ENCODE results near the gene PIGBOS1. TPM values are rescaled to one million over a fixed set of nuclear protein-coding genes. Genes with fewer than 3 reads are reported as not detected.

The PIGBOS1 gene
- total and polyA plus RNA-seq, 9 of the 15 experiments (the other 6 are each of a cell fraction or from before 2014, with no cell fraction given) = 25.2 to 76.2 (median 46.0) TPM

DNA sequence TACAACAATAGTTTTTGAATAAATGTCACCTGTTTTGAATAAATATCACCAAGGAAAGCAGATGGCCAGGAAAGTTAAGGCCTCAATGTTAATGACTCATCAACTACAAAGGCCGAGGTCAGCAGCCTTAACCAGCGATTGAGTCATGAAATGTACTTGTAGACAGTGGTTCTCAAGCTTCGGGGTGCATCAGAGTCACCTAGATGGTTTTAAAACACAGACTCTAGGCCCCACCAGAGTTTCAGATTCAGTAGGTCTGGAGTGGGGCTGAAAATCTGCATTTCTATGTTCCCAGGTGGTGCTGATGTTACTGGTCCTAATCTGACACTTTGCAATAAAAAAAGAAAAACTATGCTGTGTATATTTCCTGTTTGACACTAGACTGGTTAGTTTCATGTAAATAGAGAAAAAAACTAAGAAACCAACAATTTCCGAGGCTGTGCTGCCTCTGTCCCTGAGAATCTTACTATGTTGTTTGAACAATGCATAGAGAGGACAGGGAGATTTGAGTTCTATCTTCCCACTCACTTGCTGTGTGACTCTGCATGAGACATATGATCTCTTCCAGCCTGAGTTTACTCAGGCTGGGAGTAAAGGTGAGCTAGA is 39.1 kb downstream of the PIGBOS1 start (continued):
- TF ChIP-seq TRIM24 (IDR thresholded peaks at IDR 0.05) (peak; percentile 77 to 84), ZC3H4 (CRISPR knock-in tag; IDR thresholded peaks at IDR 0.05; ENCODE audit: borderline replicate concordance) (no peak), MCM7 (IDR thresholded peaks at IDR 0.05) (no peak), HIVEP1 (CRISPR knock-in tag; IDR thresholded peaks at IDR 0.05) (no peak), NR2C1 (IDR thresholded peaks at IDR 0.05) (peak; percentile 46; the same call in 1 of the 2 replicates), NR2C1 (tag; IDR thresholded peaks at IDR 0.05) (peak; percentile 59; the same call in 1 of the 2 replicates), EP400 (IDR thresholded peaks at IDR 0.05) (peak; percentile 49), SMARCA5 (IDR thresholded peaks at IDR 0.05) (no peak), NR3C1 (CRISPR knock-in tag; IDR thresholded peaks at IDR 0.05) (no peak), MTA2 (IDR thresholded peaks at IDR 0.05; ENCODE audit: low read depth) (peak; percentile 72), POU5F1 (IDR thresholded peaks at IDR 0.05; ENCODE audit: borderline replicate concordance, low read depth, low read length, partially characterized antibody) (no peak), ATF3 (IDR thresholded peaks at IDR 0.05) (peak; percentile 99), ATF3 (CRISPR knock-in tag; conservative IDR thresholded peaks at IDR 0.05) (peak; percentile 84; the same call in 1 of the 2 replicates), ASH1L (IDR thresholded peaks at IDR 0.05; ENCODE audit: borderline replicate concordance, low read depth, partially characterized antibody) (no peak), ZNF79 (CRISPR knock-in tag; IDR thresholded peaks at IDR 0.05; ENCODE audit: low read depth) (no peak), ARID3B (CRISPR knock-in tag; IDR thresholded peaks at IDR 0.05; ENCODE audit: borderline replicate concordance) (no peak), ZNF212 (CRISPR knock-in tag; IDR thresholded peaks at IDR 0.05) (no peak), TBP (optimal IDR thresholded peaks at IDR 0.05; ENCODE audit: low read depth, low read length) (no peak)
- TF ChIP-seq, protein P1, sequence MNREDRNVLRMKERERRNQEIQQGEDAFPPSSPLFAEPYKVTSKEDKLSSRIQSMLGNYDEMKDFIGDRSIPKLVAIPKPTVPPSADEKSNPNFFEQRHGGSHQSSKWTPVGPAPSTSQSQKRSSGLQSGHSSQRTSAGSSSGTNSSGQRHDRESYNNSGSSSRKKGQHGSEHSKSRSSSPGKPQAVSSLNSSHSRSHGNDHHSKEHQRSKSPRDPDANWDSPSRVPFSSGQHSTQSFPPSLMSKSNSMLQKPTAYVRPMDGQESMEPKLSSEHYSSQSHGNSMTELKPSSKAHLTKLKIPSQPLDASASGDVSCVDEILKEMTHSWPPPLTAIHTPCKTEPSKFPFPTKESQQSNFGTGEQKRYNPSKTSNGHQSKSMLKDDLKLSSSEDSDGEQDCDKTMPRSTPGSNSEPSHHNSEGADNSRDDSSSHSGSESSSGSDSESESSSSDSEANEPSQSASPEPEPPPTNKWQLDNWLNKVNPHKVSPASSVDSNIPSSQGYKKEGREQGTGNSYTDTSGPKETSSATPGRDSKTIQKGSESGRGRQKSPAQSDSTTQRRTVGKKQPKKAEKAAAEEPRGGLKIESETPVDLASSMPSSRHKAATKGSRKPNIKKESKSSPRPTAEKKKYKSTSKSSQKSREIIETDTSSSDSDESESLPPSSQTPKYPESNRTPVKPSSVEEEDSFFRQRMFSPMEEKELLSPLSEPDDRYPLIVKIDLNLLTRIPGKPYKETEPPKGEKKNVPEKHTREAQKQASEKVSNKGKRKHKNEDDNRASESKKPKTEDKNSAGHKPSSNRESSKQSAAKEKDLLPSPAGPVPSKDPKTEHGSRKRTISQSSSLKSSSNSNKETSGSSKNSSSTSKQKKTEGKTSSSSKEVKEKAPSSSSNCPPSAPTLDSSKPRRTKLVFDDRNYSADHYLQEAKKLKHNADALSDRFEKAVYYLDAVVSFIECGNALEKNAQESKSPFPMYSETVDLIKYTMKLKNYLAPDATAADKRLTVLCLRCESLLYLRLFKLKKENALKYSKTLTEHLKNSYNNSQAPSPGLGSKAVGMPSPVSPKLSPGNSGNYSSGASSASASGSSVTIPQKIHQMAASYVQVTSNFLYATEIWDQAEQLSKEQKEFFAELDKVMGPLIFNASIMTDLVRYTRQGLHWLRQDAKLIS (CRISPR knock-in tag; IDR thresholded peaks at IDR 0.05) = no peak
- TF ChIP-seq, protein P2, sequence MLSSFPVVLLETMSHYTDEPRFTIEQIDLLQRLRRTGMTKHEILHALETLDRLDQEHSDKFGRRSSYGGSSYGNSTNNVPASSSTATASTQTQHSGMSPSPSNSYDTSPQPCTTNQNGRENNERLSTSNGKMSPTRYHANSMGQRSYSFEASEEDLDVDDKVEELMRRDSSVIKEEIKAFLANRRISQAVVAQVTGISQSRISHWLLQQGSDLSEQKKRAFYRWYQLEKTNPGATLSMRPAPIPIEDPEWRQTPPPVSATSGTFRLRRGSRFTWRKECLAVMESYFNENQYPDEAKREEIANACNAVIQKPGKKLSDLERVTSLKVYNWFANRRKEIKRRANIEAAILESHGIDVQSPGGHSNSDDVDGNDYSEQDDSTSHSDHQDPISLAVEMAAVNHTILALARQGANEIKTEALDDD (IDR thresholded peaks at IDR 0.05) = peak; percentile 99
- TF ChIP-seq, protein P3, sequence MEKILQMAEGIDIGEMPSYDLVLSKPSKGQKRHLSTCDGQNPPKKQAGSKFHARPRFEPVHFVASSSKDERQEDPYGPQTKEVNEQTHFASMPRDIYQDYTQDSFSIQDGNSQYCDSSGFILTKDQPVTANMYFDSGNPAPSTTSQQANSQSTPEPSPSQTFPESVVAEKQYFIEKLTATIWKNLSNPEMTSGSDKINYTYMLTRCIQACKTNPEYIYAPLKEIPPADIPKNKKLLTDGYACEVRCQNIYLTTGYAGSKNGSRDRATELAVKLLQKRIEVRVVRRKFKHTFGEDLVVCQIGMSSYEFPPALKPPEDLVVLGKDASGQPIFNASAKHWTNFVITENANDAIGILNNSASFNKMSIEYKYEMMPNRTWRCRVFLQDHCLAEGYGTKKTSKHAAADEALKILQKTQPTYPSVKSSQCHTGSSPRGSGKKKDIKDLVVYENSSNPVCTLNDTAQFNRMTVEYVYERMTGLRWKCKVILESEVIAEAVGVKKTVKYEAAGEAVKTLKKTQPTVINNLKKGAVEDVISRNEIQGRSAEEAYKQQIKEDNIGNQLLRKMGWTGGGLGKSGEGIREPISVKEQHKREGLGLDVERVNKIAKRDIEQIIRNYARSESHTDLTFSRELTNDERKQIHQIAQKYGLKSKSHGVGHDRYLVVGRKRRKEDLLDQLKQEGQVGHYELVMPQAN (IDR thresholded peaks at IDR 0.05; ENCODE audit: borderline replicate concordance) = no peak
